ENCODE results near the gene PUM2. TPM values are rescaled to one million over a fixed set of nuclear protein-coding genes. Genes with fewer than 3 reads are reported as not detected.

Gene PUM2
- total RNA-seq, 1 experiment from 2014 or later, result 112 TPM

- no peaks in the 10 kb centered on the region for H3K36me3 ChIP-seq (ENCODE audit: insufficient read depth, low read length, poor library complexity, severe bottlenecking)
- DNase-seq (ENCODE audit: low spot score), result no peak
- TF ChIP-seq EZH2 (IDR thresholded peaks at IDR 0.05; ENCODE audit: borderline replicate concordance, low read depth, low read length, poor library complexity, severe bottlenecking) (no peak), CTCF (conservative IDR thresholded peaks at IDR 0.05; ENCODE audit: low read depth, low read length) (no peak)
- intact Hi-C loops (cut with micrococcal nuclease; ENCODE audit: unreplicated experiment), result no loop called here
- H3K27me3 ChIP-seq (replicated peaks; ENCODE audit: insufficient read depth, low read depth, low read length, poor library complexity), result no peaks in the 10 kb centered on the region
- peaks cover 24% of the 10 kb centered on the region for H3K4me1 ChIP-seq (ENCODE audit: insufficient read depth, low read length, poor library complexity, severe bottlenecking)
- no peaks in the 10 kb centered on the region for H3K9me3 ChIP-seq (ENCODE audit: low read depth, low read length, poor library complexity, severe bottlenecking)
- CTCF ChIA-PET, result no interaction called here
- H3K27ac ChIP-seq (ENCODE audit: low read depth, low read length, poor library complexity, severe bottlenecking), result no peak overlapping the region
- POLR2A ChIA-PET (ENCODE audit: low non-redundant PET), result no interaction called here
- BruUV-seq (replicated peaks), result no TSS peak
- no peak overlapping the region for H3K4me3 ChIP-seq (ENCODE audit: low read depth, low read length, poor library complexity, severe bottlenecking)
Measured at GRCh38 chr2:20217041-20217970, 133.3 kb downstream of the PUM2 start.

- no peaks in the 10 kb centered on the region for H3K36me3 ChIP-seq (ENCODE audit: insufficient read depth, low read length, poor library complexity, severe bottlenecking)
- no TSS peak for BruUV-seq (replicated peaks)
- H3K27me3 ChIP-seq (replicated peaks; ENCODE audit: insufficient read depth, low read depth, low read length, poor library complexity), result no peaks in the 10 kb centered on the region
- no peak for DNase-seq (ENCODE audit: low spot score)
- TF ChIP-seq EZH2 (IDR thresholded peaks at IDR 0.05; ENCODE audit: borderline replicate concordance, low read depth, low read length, poor library complexity, severe bottlenecking) (no peak), CTCF (conservative IDR thresholded peaks at IDR 0.05; ENCODE audit: low read depth, low read length) (no peak)
- CTCF ChIA-PET, result no interaction called here
- H3K4me3 ChIP-seq (ENCODE audit: low read depth, low read length, poor library complexity, severe bottlenecking), result no peak overlapping the region
- no peak overlapping the region for H3K27ac ChIP-seq (ENCODE audit: low read depth, low read length, poor library complexity, severe bottlenecking)
- intact Hi-C loops (cut with micrococcal nuclease; ENCODE audit: unreplicated experiment), result no loop called here
- no peaks in the 10 kb centered on the region for H3K9me3 ChIP-seq (ENCODE audit: low read depth, low read length, poor library complexity, severe bottlenecking)
- POLR2A ChIA-PET (ENCODE audit: low non-redundant PET), result no interaction called here
- peaks cover 24% of the 10 kb centered on the region for H3K4me1 ChIP-seq (ENCODE audit: insufficient read depth, low read length, poor library complexity, severe bottlenecking)
Measured at GRCh38 chr2:20216130-20217025, 134.3 kb downstream of the PUM2 start.

- no peaks in the 10 kb centered on the region for H3K27me3 ChIP-seq (replicated peaks; ENCODE audit: insufficient read depth, low read depth, low read length, poor library complexity)
- no peaks in the 10 kb centered on the region for H3K36me3 ChIP-seq (ENCODE audit: insufficient read depth, low read length, poor library complexity, severe bottlenecking)
- intact Hi-C loops (cut with micrococcal nuclease; ENCODE audit: unreplicated experiment), result no loop called here
- H3K4me1 ChIP-seq (ENCODE audit: insufficient read depth, low read length, poor library complexity, severe bottlenecking), result peaks cover 22% of the 10 kb centered on the region
- H3K27ac ChIP-seq (ENCODE audit: low read depth, low read length, poor library complexity, severe bottlenecking), result no peak overlapping the region
- no peak for TF ChIP-seq EZH2 (IDR thresholded peaks at IDR 0.05; ENCODE audit: borderline replicate concordance, low read depth, low read length, poor library complexity, severe bottlenecking)
- no peak for TF ChIP-seq CTCF (conservative IDR thresholded peaks at IDR 0.05; ENCODE audit: low read depth, low read length)
- no peaks in the 10 kb centered on the region for H3K9me3 ChIP-seq (ENCODE audit: low read depth, low read length, poor library complexity, severe bottlenecking)
- ChIA-PET POLR2A (ENCODE audit: low non-redundant PET) (no interaction called here), CTCF (no interaction called here)
- DNase-seq (ENCODE audit: low spot score), result no peak
- no peak overlapping the region for H3K4me3 ChIP-seq (ENCODE audit: low read depth, low read length, poor library complexity, severe bottlenecking)
- BruUV-seq (replicated peaks), result no TSS peak
Measured at GRCh38 chr2:20215183-20216040, 135.2 kb downstream of the PUM2 start.

All from A673 (cell line).